Fibroblast of gingiva (primary cell): Measurements from ENCODE around the gene ANO10.
"Not testable (repeated sequence)": the region's sequence is repeated elsewhere in the genome, so short reads cannot be mapped to it uniquely, and the experiment has no call there.

Experiments used
- DNase-seq: peaks from one replicate; pipeline ENCODE4 v3.0.0-alpha.2; 2011; ENCODE audit warnings: low read depth

ANO10 gene

GRCh38 chr3:43521941-43522340 is 99.9 kb downstream of the ANO10 start:
- DNase-seq, result no peak

- not testable (repeated sequence) for DNase-seq
Measured at GRCh38 chr3:43518515-43518914, 103.3 kb downstream of the ANO10 start.

- DNase-seq, result no peak
Measured at GRCh38 chr3:43515970-43516635, 105.7 kb downstream of the ANO10 start.

- no peak for DNase-seq
Measured at GRCh38 chr3:43515208-43515917, 106.4 kb downstream of the ANO10 start.

- peak; percentile 3 for DNase-seq
Measured at GRCh38 chr3:43512754-43513404, 108.9 kb downstream of the ANO10 start.

- DNase-seq, result no peak
Measured at GRCh38 chr3:43506644-43507043, 115.2 kb downstream of the ANO10 start.

- DNase-seq, result no peak
Measured at GRCh38 chr3:43505351-43505750, 116.5 kb downstream of the ANO10 start.

GRCh38 chr3:43503067-43503728 is 118.6 kb downstream of the ANO10 start:
- DNase-seq, result peak; percentile 22

- DNase-seq, result no peak
Measured at GRCh38 chr3:43499256-43499655, 122.6 kb downstream of the ANO10 start.

- peak; percentile 8 for DNase-seq
Measured at GRCh38 chr3:43497905-43498365, 123.9 kb downstream of the ANO10 start.

- DNase-seq, result no peak
Measured at GRCh38 chr3:43497422-43497821, 124.4 kb downstream of the ANO10 start.

GRCh38 chr3:43496740-43497375 is 125.0 kb downstream of the ANO10 start:
- no peak for DNase-seq

GRCh38 chr3:43492932-43493331 is 128.9 kb downstream of the ANO10 start:
- DNase-seq, result not testable (repeated sequence)

- DNase-seq, result not testable (repeated sequence)
Measured at GRCh38 chr3:43491807-43492206, 130.0 kb downstream of the ANO10 start.

GRCh38 chr3:43490640-43491185 is 131.1 kb downstream of the ANO10 start:
- no peak for DNase-seq

GRCh38 chr3:43489930-43490329 is 131.9 kb downstream of the ANO10 start:
- no peak for DNase-seq

GRCh38 chr3:43485931-43486330 is 135.9 kb downstream of the ANO10 start:
- no peak for DNase-seq

GRCh38 chr3:43484926-43485488 is 136.8 kb downstream of the ANO10 start:
- DNase-seq, result no peak

GRCh38 chr3:43481375-43481774 is 140.4 kb downstream of the ANO10 start:
- DNase-seq, result no peak

GRCh38 chr3:43478839-43479238 is 143.0 kb downstream of the ANO10 start:
- DNase-seq, result not testable (repeated sequence)

- DNase-seq, result no peak
Measured at GRCh38 chr3:43478118-43478785, 143.6 kb downstream of the ANO10 start.
